NT2/D1 (cell line): ENCODE data around the gene KCTD3.

Experiments used
- SUZ12 ChIP-seq: IDR thresholded peaks from 2 replicates; pipeline ENCODE4 v1.6.1; 2011; ENCODE audit not compliant: insufficient read length, insufficient read depth; ENCODE audit errors: extremely low read depth
- ZNF274 ChIP-seq: IDR thresholded peaks from 2 replicates; pipeline ENCODE4 v1.6.1; 2011; ENCODE audit warnings: mild to moderate bottlenecking, low read depth, low read length

DNA sequence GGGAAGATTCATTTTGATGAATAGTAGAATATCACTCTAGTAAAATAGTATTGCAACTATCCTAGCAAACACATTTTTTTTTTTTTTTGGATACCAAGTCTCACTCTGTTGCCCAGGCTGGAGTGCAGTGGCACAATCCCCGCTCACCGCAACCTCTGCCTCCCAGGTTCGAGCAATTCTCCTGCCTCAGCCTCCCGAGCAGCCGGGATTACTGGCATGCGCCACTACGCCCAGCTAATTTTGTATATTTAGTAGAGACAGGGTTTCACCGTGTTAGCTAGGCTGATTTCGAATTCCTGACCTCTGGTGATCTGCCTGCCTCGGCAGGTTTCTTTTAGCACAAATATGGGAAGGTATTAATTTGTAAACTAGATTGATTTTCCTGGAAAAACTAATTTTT is 33.8 kb downstream of the KCTD3 start:
- no peak for TF ChIP-seq ZNF274
- no peak for TF ChIP-seq SUZ12
